ENCODE measurements around the gene ADGRG4.
"Not testable (repeated sequence)": the region's sequence is repeated elsewhere in the genome, so short reads cannot be mapped to it uniquely, and the experiment has no call there.

ADGRG4 gene

GRCh38 chrX:136395271-136395670 lies 94.5 kb downstream of the ADGRG4 start:
- DNase-seq: no peak

DNA sequence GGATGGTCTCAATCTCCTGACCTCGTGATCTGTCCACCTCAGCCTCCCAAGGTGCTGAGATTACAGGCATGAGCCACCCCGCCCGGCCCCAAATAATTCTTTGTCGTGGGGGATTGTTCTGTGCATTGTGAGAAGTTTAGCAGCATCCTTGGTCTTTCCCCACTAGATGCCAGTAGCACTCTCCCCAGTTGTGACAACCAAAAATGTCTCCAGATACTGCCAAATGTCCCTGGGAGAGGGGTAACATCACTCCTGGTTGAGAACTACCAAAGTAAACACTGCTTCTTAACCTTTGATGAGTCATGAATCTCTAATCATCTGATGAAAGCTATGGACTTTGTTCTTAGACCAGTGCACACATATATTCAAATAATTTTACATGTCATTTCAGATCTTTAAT lies 96.2 kb downstream of the ADGRG4 start:
- no peak for DNase-seq

DNA sequence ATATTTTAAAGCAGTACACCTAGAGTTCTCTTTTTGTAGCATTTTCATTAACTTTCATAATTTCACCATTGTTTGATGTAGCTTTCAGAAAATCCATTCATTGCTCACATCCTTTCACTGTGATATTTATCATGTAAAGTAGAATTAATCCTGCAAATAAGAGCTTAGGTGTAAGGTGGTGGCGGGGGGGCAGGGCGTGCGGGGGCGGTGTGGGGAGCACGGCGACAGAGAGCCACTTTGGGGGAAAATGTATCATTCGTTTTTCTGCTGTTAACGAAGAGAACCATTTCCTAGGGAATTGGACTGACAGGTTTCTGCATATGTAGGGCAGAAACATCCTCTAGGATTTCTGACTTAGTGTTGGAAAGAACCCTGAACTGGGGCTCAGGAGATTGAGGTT lies 104.4 kb downstream of the ADGRG4 start:
- no peak for DNase-seq

- no peak for DNase-seq
These were observed 117.0 kb downstream of the ADGRG4 start for GRCh38 chrX:136417806-136418205.

GRCh38 chrX:136421338-136421737 lies 120.6 kb downstream of the ADGRG4 start:
- no peak for DNase-seq

- DNase-seq: no peak
These were observed 123.0 kb downstream of the ADGRG4 start for GRCh38 chrX:136423724-136424123.

DNA sequence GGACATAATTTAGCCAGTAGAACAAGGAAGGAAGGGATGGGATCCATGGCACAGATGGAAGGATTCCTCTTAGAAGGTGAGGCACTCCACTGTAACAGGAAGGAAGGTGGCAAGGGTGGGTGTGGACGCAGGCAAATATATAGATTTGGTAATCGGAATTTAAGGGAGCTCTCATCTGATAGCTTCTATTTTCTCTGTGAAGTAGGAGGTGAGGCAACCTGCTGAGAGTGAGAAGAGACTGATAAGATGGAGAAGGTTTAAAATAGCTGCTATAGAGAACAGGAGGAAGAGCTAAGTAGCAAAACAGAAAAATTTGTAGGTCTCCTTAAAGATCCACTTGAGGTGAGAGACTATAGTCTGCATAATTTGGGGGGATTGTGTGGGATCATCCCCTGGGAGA lies 125.2 kb downstream of the ADGRG4 start:
- no peak for DNase-seq

DNA sequence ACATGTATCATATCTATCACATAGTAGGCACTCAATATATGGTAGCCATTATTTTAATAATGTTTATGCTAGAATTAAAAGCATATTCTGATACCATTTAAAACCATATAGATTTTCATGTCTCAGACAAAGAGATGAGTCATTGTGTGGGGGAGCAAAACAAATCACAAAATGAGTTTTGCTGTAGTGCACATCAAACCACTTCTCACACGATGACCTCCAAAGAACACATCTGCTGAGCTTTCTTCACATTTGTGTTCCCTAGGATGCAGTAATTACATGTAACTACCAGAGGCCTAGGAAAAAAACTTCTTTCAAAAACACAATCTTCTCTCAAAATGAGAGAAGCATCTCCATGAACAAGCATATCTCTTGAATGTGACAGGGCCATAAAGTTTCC lies 130.9 kb downstream of the ADGRG4 start:
- DNase-seq: no peak

DNA sequence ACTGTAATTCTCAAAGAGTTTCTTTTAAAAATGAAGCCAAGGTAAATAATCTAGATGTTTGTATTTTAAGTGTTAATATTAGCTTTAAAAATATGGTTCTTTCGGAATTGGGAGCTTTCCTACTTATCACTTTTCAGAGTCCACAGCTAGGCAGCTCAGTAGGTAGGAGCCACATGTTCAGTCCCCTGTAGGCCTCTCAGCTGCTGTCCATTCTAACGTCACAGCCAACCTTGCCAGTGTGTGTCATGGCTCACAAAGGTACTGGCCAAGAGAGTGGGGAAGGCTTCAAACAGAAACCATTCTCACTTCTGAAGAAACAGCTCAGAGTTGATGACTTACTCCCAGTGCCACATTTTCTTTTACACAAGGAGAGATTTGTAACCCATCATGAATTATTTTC lies 137.0 kb downstream of the ADGRG4 start:
- no peak for DNase-seq

GRCh38 chrX:136438192-136438591 lies 137.4 kb downstream of the ADGRG4 start:
- DNase-seq: no peak

DNA sequence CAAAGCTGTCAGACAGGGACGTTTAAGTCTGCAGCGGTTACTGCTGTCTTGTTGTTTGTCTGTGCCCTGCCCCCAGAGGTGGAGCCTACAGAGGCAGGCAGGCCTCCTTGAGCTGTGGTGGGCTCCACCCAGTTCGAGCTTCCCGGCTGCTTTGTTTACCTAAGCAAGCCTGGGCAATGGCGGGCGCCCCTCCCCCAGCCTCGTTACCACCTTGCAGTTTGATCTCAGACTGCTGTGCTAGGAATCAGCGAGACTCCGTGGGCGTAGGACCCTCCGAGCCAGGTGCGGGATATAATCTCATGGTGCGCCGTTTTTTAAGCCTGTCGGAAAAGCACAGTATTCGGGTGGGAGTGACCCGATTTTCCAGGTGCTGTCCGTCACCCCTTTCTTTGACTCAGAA lies 144.9 kb downstream of the ADGRG4 start:
- DNase-seq: not testable (repeated sequence)

DNA sequence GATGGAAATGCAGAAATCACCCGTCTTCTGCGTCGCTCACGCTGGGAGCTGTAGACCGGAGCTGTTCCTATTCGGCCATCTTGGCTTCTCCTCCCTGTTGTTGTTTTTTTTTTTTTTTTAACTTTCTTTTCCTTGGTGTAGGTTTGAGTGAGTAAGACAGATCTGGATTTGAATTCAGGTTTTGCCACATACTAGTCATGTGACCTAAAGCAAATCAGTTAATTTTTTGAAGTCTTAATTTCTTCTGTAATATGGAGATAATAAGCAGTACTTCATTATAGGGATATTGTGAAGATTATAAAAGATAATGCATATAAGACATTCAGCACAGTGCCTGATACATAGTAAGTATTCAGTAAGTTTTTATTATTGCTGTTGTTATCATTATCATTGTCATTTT lies 145.4 kb downstream of the ADGRG4 start:
- DNase-seq: no peak

DNA sequence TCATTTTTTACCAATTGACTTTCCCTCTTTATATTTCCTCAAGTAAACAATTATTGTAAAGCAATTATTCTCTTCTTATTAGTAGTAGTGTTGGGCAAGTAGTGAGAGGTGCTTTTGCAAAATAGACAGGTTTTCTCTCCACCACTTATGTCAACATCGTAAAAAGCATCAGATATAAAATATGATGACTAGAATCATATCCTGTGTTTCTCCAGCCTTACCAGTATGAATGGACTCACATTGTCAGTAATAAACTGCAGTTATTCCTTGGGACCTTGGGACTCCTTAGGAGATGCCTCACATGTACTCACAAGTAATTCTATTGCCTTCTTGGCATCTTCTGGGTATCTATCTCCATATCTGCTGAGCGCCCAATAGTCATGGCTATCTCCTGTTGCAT lies 146.5 kb downstream of the ADGRG4 start:
- DNase-seq: no peak

DNA sequence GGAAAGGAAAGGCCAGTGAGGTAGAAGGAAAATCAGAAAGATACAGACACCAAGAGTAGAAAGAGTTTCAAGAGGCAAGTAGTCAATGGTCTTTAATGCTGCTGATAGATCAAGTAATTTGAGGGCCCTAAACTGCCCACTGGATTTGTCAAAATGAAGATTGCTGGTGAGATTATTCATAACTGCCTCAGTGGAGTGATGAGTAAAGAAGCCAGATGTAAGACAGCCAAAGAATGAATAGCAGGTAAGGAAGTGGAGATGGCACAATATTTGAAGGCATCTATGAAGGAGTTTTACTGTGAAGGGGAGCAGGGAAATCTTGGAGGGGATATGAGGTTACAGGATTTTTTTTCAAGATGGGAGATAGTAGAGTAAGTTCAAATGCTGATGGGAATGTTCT lies 147.2 kb downstream of the ADGRG4 start:
- DNase-seq: no peak

DNA sequence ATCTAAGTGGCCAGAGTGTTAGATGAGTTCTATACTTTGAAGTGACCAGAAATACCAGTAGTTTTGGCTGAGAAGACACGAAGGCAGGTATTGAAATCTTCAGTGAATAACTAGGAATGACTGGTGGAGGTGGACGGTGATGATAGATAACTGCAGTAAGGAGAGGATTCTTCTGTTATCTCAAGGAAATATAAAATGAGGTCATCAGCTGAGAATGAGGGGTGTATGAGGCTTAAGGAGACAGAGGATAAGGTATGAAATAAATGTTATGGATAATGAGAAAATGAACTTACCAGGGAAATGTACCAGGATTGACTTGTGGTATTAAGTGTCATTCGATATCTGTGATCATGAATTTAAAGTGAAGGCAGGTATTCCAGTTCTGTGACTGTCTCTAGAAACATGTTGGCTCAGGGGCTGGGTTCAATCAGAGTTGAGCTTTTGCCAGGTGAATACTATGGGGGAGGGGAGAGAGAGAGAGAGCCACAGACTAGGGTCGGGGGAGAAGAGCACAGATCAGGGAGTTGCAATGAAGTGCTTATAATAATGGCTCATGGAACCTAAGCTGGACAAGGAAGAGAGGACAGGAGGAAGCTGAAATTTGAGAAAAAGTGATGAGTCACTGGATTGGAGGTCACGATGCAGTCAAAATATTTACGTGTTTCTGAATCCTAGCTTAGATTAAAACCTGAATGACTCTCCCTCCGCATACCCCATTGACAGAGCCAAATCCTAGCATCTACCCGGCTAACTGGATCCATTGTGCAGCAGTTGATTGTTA lies 149.5 kb downstream of the ADGRG4 start:
- no peak for DNase-seq

DNA sequence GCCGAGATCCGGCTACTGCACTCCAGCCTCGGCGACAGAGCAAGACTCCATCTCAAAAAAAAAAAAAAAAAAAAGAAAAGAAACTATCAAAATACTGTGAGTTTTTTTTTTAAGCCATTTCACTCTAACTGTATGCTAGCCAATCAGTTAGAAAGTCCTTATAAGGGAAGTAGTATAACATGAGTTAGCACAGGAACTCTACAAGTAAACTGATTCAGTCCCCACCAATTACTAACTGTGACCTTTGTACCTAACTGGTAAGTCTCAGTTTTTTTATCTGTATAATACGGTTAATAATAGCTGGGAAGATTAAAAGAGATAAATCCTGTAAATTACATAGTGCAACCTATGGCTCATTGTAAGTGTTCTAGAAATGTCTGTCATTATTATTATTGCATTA lies 151.9 kb downstream of the ADGRG4 start:
- no peak for DNase-seq

- no peak for DNase-seq
These were observed 152.4 kb downstream of the ADGRG4 start for GRCh38 chrX:136453114-136453513.

- no peak for DNase-seq
These were observed 153.0 kb downstream of the ADGRG4 start for GRCh38 chrX:136453771-136454170.

- DNase-seq: no peak
These were observed 155.4 kb downstream of the ADGRG4 start for GRCh38 chrX:136456133-136456532.

DNA sequence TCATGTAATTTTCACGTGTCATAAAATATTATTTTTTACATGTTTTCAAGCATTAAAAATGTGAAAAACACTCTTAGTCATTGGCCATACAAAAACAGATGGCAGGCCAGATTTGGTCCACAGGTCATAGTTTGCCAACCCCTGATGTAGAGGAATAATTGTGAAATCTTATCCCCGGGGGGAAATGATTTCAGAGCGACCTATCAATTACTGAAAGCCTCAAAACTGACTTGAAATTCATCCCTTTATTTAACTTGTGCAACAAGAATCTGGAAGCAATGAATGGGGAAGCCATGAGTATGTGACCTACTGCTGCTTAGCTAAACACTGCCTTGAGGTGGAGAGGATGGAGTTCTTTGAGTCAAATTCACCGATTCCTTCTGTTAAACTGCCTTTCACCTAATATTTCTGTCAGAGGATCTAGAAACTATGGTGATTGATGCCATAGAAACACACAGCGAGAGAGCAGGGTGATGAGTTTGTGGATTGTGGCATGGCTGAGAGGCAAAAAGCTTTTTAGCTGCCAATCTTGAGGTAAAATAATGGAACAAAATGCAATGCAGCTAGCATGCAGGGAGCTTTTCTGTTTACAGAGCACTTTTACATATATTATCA lies 156.6 kb downstream of the ADGRG4 start:
- DNase-seq: no peak

- no peak for DNase-seq
These were observed 163.8 kb downstream of the ADGRG4 start for GRCh38 chrX:136464589-136464988.

Data from bone marrow (tissue), 2 donors.